ENCODE measurements around the gene ORM2. TPM values are rescaled to one million over a fixed set of nuclear protein-coding genes. Genes with fewer than 3 reads are reported as not detected.
"Not testable (repeated sequence)": the region's sequence is repeated elsewhere in the genome, so short reads cannot be mapped to it uniquely, and the experiment has no call there.

Gene ORM2
- total and polyA plus RNA-seq, 2 of the 4 experiments (the other 2 are of a cell fraction): not detected

DNA sequence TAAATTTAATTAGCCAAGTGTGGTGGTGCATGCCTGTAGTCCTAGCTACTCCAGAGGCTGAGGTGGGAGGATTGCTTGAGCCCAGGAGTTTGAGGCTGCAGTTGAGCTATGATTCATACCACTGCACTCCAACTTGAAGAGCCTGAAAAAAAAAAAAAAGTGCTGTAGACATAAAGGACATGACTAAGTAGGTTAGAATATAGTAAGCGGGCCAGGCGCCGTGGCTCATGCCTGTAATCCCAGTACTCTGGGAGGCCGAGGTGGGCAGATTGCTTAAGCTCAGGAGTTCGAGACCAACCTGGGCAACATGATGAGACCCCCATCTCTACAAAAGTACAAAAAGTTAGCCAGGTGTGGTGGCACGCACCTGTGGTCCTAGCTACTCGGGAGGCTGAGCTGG, 9.0 kb upstream of the ORM2 start:
- dilution Hi-C loops (cut with HindIII; ENCODE audit: low sequenced_read_pairs, unreplicated experiment); H2AK5ac ChIP-seq (ENCODE audit: low read depth, low read length): not testable (repeated sequence)
- no CpG with 5 or more reads among the region's 7 CpGs for WGBS, 2 experiments (ENCODE audit: extremely low coverage in 2 of 2, insufficient read length in 1 of 2)

More for the DNA sequence above, 9.0 kb upstream of the ORM2 start:
- H3K18ac ChIP-seq (ENCODE audit: low read depth, low read length); H2BK15ac ChIP-seq (ENCODE audit: low read depth, low read length); H3K56ac ChIP-seq (ENCODE audit: extremely low read depth, insufficient read depth, low read length); H3K23ac ChIP-seq (ENCODE audit: low read depth, low read length); H3K27ac ChIP-seq (ENCODE audit: insufficient read depth, low read length); H4K91ac ChIP-seq (ENCODE audit: insufficient read depth, low read depth, low read length); H3K9ac ChIP-seq (ENCODE audit: low read depth, low read length); ATAC-seq (ENCODE audit: low read depth); BruUV-seq (replicated peaks); H4K8ac ChIP-seq (ENCODE audit: low read depth in 2 of 2, low read length in 2 of 2); H4K20me1 ChIP-seq (ENCODE audit: insufficient read depth, low read length); H3K36me3 ChIP-seq (ENCODE audit: control insufficient read depth, insufficient read depth, low read length); H3K4me3 ChIP-seq (ENCODE audit: insufficient read depth, low read depth, low read length); CTCF ChIA-PET; POLR2A ChIA-PET (ENCODE audit: unreplicated experiment); H3K9me3 ChIP-seq (ENCODE audit: control insufficient read depth, insufficient read depth, low read length); H2BK5ac ChIP-seq (ENCODE audit: low read depth, low read length, poor library complexity, severe bottlenecking); in situ Hi-C loops (cut with MboI; ENCODE audit: low sequenced_read_pairs); H3K4me2 ChIP-seq (ENCODE audit: low read depth, low read length); H4K5ac ChIP-seq (ENCODE audit: low read depth, low read length); H3K27me3 ChIP-seq (ENCODE audit: control insufficient read depth, insufficient read depth, low read length); H2AK9ac ChIP-seq (replicated peaks; ENCODE audit: low read depth, low read length, poor library complexity); intact Hi-C loops (cut with micrococcal nuclease); H3K4me1 ChIP-seq (ENCODE audit: control insufficient read depth, insufficient read depth, low read length); H3K79me1 ChIP-seq (ENCODE audit: low read depth in 1 of 2, low read length in 2 of 2); H3K14ac ChIP-seq (replicated peaks; ENCODE audit: low read depth, low read length); H2AFZ ChIP-seq (replicated peaks; ENCODE audit: low read length, poor library complexity); H2BK20ac ChIP-seq (ENCODE audit: low read depth, low read length): not testable (repeated sequence)
- H3K4ac ChIP-seq (ENCODE audit: low read depth, low read length): 0 out of 2 replicates have a peak overlapping the region, but pooled peaks have one; percentile 12
- peaks cover 13% of the 10 kb centered on the region; the same call in 1 of the 2 replicates for H3K9me1 ChIP-seq (ENCODE audit: insufficient read depth, low read length)
- DNase-seq: peak; percentile 73
- TF ChIP-seq CEBPB (IDR thresholded peaks at IDR 0.05; ENCODE audit: low read depth, low read length): 0 out of 2 replicates have a peak, but pooled peaks have one; percentile 9
- H2BK120ac ChIP-seq (ENCODE audit: low read depth, low read length): peak overlapping the region; percentile 13; the same call in 1 of the 2 replicates

All from IMR-90 (cell line).